Measurements from ENCODE around the gene ST8SIA6.

DNA sequence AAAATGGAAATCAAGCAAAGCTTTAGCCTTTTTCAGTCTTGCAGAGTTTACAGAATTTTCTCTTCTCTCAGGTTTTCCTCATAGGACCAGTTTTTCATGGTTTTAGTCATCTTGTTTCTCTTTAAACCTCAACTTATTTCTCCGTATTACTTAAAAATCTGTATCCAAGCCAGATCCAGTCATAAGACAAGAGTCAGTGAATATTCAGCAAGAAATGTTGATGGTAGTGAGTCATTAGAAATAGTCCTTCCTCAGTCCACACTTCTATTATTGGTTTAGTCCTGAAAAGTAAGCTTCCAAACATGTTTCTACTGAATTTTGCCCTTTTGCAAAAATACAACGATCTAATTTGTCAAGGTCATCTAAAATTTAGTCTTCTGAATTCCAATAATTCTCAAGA, 119.3 kb downstream of the ST8SIA6 start:
- TF ChIP-seq, protein P1, sequence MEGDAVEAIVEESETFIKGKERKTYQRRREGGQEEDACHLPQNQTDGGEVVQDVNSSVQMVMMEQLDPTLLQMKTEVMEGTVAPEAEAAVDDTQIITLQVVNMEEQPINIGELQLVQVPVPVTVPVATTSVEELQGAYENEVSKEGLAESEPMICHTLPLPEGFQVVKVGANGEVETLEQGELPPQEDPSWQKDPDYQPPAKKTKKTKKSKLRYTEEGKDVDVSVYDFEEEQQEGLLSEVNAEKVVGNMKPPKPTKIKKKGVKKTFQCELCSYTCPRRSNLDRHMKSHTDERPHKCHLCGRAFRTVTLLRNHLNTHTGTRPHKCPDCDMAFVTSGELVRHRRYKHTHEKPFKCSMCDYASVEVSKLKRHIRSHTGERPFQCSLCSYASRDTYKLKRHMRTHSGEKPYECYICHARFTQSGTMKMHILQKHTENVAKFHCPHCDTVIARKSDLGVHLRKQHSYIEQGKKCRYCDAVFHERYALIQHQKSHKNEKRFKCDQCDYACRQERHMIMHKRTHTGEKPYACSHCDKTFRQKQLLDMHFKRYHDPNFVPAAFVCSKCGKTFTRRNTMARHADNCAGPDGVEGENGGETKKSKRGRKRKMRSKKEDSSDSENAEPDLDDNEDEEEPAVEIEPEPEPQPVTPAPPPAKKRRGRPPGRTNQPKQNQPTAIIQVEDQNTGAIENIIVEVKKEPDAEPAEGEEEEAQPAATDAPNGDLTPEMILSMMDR (conservative IDR thresholded peaks at IDR 0.05 in 1 of 2, IDR thresholded peaks at IDR 0.05 in 1 of 2; ENCODE audit: extremely low read depth in 1 of 2, insufficient read depth in 1 of 2, low read depth in 1 of 2, low read length in 2 of 2): no peak
- no peak for TF ChIP-seq EZH2 (IDR thresholded peaks at IDR 0.05; ENCODE audit: borderline replicate concordance, low read length)
